ENCODE data around the gene ZBTB45. TPM values are rescaled to one million over a fixed set of nuclear protein-coding genes. Genes with fewer than 3 reads are reported as not detected.

The ZBTB45 gene
- polyA plus RNA-seq, 1 experiment, result 4.2 TPM

- Histone ChIP-seq H3K27me3 (ENCODE audit: control insufficient read depth, insufficient read depth, low read length) (no peaks in the 10 kb centered on the region), H3K27ac (ENCODE audit: low read depth, low read length) (no peak overlapping the region), H3K4me3 (ENCODE audit: low read depth, low read length) (no peak overlapping the region), H3K9me3 (ENCODE audit: control insufficient read depth, insufficient read depth, low read length) (no peaks in the 10 kb centered on the region)
- ChIA-PET POLR2A (interaction anchor here (2.0 kb wide), 1 partner anchor 31 kb away, joined by 4 read pairs; the partner anchor contains the start of gene ZBTB45), CTCF (no interaction called here)
- no peak for DNase-seq (ENCODE audit: low read depth, low spot score)
- TF ChIP-seq CTCF (IDR thresholded peaks at IDR 0.05; ENCODE audit: low read depth, low read length), result no peak
Measured at GRCh38 chr19:58551123-58551497, 31.5 kb upstream of the ZBTB45 start.

DNA sequence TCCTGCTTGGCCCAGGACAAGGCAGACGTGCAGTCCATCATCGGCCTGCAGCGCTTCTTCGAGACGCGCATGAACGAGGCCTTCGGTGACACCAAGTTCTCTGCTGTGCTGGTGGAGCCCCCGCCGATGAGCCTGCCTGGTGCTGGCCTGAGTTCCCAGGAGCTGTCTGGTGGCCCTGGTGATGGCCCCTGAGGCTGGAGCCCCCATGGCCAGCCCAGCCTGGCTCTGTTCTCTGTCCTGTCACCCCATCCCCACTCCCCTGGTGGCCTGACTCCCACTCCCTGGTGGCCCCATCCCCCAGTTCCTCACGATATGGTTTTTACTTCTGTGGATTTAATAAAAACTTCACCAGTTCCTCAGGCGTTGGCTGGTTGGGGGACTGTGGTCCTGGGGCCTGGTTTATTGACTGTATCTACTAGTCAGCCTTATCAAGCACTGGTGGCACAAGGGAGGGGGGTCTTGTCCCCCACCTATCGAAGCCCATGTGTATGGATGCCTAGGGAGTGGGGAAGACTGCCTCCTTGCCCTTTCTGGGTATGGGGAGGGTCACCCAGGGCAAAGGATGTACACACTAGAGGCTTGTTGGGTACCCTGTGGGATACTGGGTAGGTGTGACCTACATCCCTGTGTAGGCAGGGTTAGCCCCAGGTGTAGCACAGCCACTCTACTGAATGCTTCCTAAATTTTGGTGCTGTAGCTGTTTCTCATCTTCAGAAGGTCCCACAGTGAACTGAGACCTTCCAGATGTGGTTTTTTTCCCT, 30.9 kb upstream of the ZBTB45 start:
- POLR2A ChIA-PET, result interaction anchor here (2.0 kb wide), 1 partner anchor 31 kb away, joined by 4 read pairs; the partner anchor contains the start of gene ZBTB45
- no peak for TF ChIP-seq CTCF (IDR thresholded peaks at IDR 0.05; ENCODE audit: low read depth, low read length)
- Histone ChIP-seq H3K4me3 (ENCODE audit: low read depth, low read length) (no peak overlapping the region), H3K27me3 (ENCODE audit: control insufficient read depth, insufficient read depth, low read length) (no peaks in the 10 kb centered on the region), H3K9me3 (ENCODE audit: control insufficient read depth, insufficient read depth, low read length) (no peaks in the 10 kb centered on the region), H3K27ac (ENCODE audit: low read depth, low read length) (no peak overlapping the region)
- CTCF ChIA-PET, result no interaction called here
- DNase-seq (ENCODE audit: low read depth, low spot score), result no peak

DNA sequence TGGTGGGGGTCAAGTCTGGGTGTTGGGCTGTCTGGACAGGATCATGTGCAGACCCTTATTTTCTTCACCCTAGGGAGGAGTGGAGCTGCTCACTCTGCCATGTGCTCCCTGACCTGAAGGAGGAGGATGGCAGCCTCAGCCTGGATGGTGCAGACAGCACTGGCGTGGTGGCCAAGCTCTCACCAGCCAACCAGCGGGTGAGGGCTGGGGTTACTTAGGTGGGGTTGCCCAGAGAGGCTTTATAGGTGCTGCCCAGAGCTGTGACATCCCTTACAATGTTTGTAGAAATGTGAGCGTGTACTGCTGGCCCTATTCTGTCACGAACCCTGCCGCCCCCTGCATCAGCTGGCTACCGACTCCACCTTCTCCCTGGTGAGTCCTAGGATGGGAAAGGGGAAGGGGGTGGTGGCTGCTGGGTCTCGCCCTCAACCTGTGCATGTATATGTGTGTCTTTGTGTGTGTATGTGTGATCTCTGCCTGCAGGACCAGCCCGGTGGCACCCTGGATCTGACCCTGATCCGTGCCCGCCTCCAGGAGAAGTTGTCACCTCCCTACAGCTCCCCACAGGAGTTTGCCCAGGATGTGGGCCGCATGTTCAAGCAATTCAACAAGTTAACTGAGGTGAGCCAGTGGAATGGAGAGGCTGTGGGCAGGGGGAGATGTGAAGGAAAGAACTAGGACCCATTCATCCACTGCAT, 30.2 kb upstream of the ZBTB45 start:
- POLR2A ChIA-PET, result interaction anchor here (0.6 to 1.1 kb wide), 2 partner anchors 26 to 28 kb away, joined by 3 to 4 read pairs; no protein-coding TSS in a partner anchor
- Histone ChIP-seq H3K4me3 (ENCODE audit: low read depth, low read length) (no peak overlapping the region), H3K27me3 (ENCODE audit: control insufficient read depth, insufficient read depth, low read length) (no peaks in the 10 kb centered on the region), H3K27ac (ENCODE audit: low read depth, low read length) (no peak overlapping the region), H3K9me3 (ENCODE audit: control insufficient read depth, insufficient read depth, low read length) (no peaks in the 10 kb centered on the region; the same call in 1 of the 2 replicates)
- TF ChIP-seq CTCF (IDR thresholded peaks at IDR 0.05; ENCODE audit: low read depth, low read length), result no peak
- CTCF ChIA-PET, result no interaction called here
- DNase-seq (ENCODE audit: low read depth, low spot score), result no peak

DNA sequence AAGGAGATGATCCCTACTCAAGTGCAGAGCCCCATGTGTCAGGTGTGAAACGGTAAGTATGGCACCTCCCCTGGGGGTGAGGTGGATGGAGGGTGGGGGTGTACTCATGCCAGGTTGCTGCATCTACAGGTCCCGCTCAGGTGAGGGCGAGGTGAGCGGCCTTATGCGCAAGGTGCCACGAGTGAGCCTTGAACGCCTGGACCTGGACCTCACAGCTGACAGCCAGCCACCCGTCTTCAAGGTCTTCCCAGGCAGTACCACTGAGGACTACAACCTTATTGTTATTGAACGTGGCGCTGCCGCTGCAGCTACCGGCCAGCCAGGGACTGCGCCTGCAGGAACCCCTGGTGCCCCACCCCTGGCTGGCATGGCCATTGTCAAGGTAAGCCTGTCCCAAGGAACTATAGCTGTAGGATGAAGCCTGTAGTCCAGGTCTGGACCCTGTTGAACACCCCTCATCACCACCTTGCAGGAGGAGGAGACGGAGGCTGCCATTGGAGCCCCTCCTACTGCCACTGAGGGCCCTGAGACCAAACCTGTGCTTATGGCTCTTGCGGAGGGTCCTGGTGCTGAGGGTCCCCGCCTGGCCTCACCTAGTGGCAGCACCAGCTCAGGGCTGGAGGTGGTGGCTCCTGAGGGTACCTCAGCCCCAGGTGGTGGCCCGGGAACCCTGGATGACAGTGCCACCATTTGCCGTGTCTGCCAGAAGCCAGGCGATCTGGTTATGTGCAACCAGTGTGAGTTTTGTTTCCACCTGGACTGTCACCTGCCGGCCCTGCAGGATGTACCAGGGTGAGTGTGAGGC, 29.5 kb upstream of the ZBTB45 start:
- POLR2A ChIA-PET, result interaction anchor here (0.6 to 1.1 kb wide), 2 partner anchors 27 to 28 kb away, joined by 3 to 4 read pairs; no protein-coding TSS in a partner anchor
- H3K9me3 ChIP-seq (ENCODE audit: control insufficient read depth, insufficient read depth, low read length), result no peaks in the 10 kb centered on the region; the same call in 1 of the 2 replicates
- no peak overlapping the region for H3K4me3 ChIP-seq (ENCODE audit: low read depth, low read length)
- DNase-seq (ENCODE audit: low read depth, low spot score), result no peak
- H3K27me3 ChIP-seq (ENCODE audit: control insufficient read depth, insufficient read depth, low read length), result no peaks in the 10 kb centered on the region
- no peak overlapping the region for H3K27ac ChIP-seq (ENCODE audit: low read depth, low read length)
- CTCF ChIA-PET, result no interaction called here
- no peak for TF ChIP-seq CTCF (IDR thresholded peaks at IDR 0.05; ENCODE audit: low read depth, low read length)

All from AG04450 (cell line).